K562 (cell line): ENCODE results near the gene SH3BP5L. TPM values are rescaled to one million over a fixed set of nuclear protein-coding genes. Genes with fewer than 3 reads are reported as not detected.

Source experiments
- CBFA2T3 ChIP-seq: fragments of 450-650 bp; IDR thresholded peaks from 2 replicates; pipeline ENCODE4 v1.6.1; 2017
- CHD1 ChIP-seq: fragments of 200-600 bp; sonication (generic); IDR thresholded peaks from one replicate; pipeline ENCODE4 v1.6.1; 2012; ENCODE audit warnings: mild to moderate bottlenecking, moderate library complexity, low read length, inconsistent platforms
- CREB3L1 ChIP-seq: fragments of 450-650 bp; IDR thresholded peaks from 2 replicates; pipeline ENCODE4 v1.6.1; 2014; ENCODE audit warnings: low read depth, mild to moderate bottlenecking, moderate library complexity, borderline replicate concordance
- KDM5B ChIP-seq: fragments of 200-600 bp; sonication (generic); IDR thresholded peaks from 2 replicates; pipeline ENCODE4 v1.6.1; 2012; ENCODE audit warnings: low read depth, mild to moderate bottlenecking, moderate library complexity, low read length, control low read depth, inconsistent platforms; ENCODE audit not compliant: insufficient replicate concordance
- MBD2 ChIP-seq: sonication (generic); IDR thresholded peaks from 2 replicates; pipeline ENCODE4 v1.6.1; 2016; ENCODE audit warnings: low read depth, borderline replicate concordance
- NR2C2 ChIP-seq, 2 experiments: fragments of 200-800 bp in 1 of 2; sonication (Bioruptor generic) in 1 of 2; sonication (generic) in 1 of 2; formaldehyde crosslinking in 1 of 2; IDR thresholded peaks; 2 replicates each; pipeline versions ENCODE4 v1.6.1 to v1.8.0; 2016 to 2022; ENCODE audit warnings: mild to moderate bottlenecking in 1 of 2, missing compliant biosample characterization in 1 of 2, missing genetic modification characterization in 1 of 2, missing genetic modification reagents in 1 of 2
- RFX5 ChIP-seq: IDR thresholded peaks from 2 replicates; pipeline ENCODE4 v1.6.1; 2011; ENCODE audit warnings: low read depth, mild to moderate bottlenecking, improper control_type of control experiment, low read length
- RNF2 ChIP-seq: sonication (generic); IDR thresholded peaks from 2 replicates; pipeline ENCODE4 v1.6.1; 2016
- SMARCE1 ChIP-seq: fragments of 450-650 bp; IDR thresholded peaks from 2 replicates; pipeline ENCODE4 v1.7.1; 2016; ENCODE audit warnings: mild to moderate bottlenecking
- STAT5B ChIP-seq: fragments of 250-450 bp; sonication (Bioruptor Pico); IDR thresholded peaks from 2 replicates; pipeline ENCODE4 v1.8.0; 2021; ENCODE audit warnings: mild to moderate bottlenecking, inconsistent platforms
- TBP ChIP-seq: optimal IDR thresholded peaks from 2 replicates; pipeline ENCODE3; 2011; ENCODE audit warnings: low read depth, low read length, improper control_type of control experiment
- TCF7 ChIP-seq: sonication (generic); IDR thresholded peaks from 2 replicates; pipeline ENCODE4 v1.6.1; 2016; ENCODE audit warnings: antibody characterized with exemption, borderline replicate concordance
- VEZF1 ChIP-seq: fragments of 200-800 bp; sonication (Bioruptor generic); IDR thresholded peaks from 2 replicates; pipeline ENCODE4 v1.6.1; 2017; ENCODE audit warnings: missing genetic modification characterization, missing compliant biosample characterization
- ZNF766 ChIP-seq: fragments of 200-800 bp; sonication (Bioruptor generic); conservative IDR thresholded peaks from 2 replicates; pipeline ENCODE4 v1.6.1; 2016; ENCODE audit warnings: missing genetic modification characterization, missing compliant biosample characterization
- polyA plus RNA-seq, 8 experiments: library from polyadenylated mRNA; depleted of rRNA in 4 of 8; stranded (reverse) in 5 of 8; unstranded in 3 of 8; fragments of >200 nt; fragmentation: Nextera tagmentation in 2 of 8; fragmentation: Illumina TruSeq in 1 of 8; extraction: Ambion mirVana in 2 of 8; extraction: Trizol in 1 of 8; gene quantifications; 2 replicates each; pipeline versions ENCODE4 v1.2.1 to v1.2.3, GENCODE V29; 2011 to 2014; ENCODE audit warnings: inconsistent platforms in 1 of 8, missing spikeins in 1 of 8
- total RNA-seq, 7 experiments: library from RNA; depleted of rRNA in 6 of 7; stranded (reverse); fragments of >200 nt in 6 of 7; fragmentation: Illumina TruSeq in 2 of 7; extraction: Trizol in 2 of 7; gene quantifications; 2 replicates each; pipeline versions ENCODE4 v1.2.1 to v1.2.3, GENCODE V29; 2011 to 2021; ENCODE audit warnings: low replicate concordance in 1 of 7
- TF ChIP-seq, protein P1 (sequence below), 2 experiments: fragments of 450-650 bp; formaldehyde crosslinking in 1 of 2; IDR thresholded peaks; 2 replicates each; pipeline versions ENCODE4 v1.4.0 to v1.6.1; 2014 to 2020; ENCODE audit warnings: mild to moderate bottlenecking in 2 of 2, borderline replicate concordance in 1 of 2, low read depth in 1 of 2
- TF ChIP-seq, protein P2 (sequence below): fragments of 250-450 bp; sonication (Bioruptor Pico); IDR thresholded peaks from 2 replicates; pipeline ENCODE4 v1.6.1; 2021; ENCODE audit warnings: mild to moderate bottlenecking

Gene SH3BP5L
- total and polyA plus RNA-seq, 9 of the 15 experiments (the other 6 are each of a cell fraction or from before 2014, with no cell fraction given): 1.9 to 26.5 (median 15.8) TPM

DNA sequence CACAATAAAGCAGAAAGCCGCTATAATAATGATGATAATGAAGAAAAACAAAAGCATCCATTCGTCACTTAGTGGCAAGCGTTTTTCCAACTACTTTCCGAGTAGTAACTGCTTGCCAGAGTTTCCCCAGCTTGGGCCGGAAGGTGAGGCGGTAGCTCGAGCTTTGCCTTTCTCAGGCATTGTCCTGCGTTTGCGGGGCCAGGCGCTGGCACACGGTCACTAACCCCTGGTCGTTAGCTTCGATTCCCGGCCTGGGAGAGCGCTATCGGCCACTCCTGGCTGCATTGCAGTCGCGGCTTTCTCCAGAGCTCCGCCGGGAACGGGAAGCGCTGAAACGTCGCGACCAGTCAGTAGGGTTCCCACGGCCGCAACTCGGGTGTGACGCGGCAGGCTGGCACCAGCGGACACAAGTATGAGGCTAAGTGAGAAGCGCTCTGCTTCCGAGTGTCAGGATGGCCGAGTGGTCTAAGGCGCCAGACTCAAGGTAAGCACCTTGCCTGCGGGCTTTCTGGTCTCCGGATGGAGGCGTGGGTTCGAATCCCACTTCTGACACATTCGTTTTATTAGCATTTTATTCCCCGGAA lies 47.8 kb upstream of the SH3BP5L start (continued):
- TF ChIP-seq, protein P1, sequence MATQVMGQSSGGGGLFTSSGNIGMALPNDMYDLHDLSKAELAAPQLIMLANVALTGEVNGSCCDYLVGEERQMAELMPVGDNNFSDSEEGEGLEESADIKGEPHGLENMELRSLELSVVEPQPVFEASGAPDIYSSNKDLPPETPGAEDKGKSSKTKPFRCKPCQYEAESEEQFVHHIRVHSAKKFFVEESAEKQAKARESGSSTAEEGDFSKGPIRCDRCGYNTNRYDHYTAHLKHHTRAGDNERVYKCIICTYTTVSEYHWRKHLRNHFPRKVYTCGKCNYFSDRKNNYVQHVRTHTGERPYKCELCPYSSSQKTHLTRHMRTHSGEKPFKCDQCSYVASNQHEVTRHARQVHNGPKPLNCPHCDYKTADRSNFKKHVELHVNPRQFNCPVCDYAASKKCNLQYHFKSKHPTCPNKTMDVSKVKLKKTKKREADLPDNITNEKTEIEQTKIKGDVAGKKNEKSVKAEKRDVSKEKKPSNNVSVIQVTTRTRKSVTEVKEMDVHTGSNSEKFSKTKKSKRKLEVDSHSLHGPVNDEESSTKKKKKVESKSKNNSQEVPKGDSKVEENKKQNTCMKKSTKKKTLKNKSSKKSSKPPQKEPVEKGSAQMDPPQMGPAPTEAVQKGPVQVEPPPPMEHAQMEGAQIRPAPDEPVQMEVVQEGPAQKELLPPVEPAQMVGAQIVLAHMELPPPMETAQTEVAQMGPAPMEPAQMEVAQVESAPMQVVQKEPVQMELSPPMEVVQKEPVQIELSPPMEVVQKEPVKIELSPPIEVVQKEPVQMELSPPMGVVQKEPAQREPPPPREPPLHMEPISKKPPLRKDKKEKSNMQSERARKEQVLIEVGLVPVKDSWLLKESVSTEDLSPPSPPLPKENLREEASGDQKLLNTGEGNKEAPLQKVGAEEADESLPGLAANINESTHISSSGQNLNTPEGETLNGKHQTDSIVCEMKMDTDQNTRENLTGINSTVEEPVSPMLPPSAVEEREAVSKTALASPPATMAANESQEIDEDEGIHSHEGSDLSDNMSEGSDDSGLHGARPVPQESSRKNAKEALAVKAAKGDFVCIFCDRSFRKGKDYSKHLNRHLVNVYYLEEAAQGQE (IDR thresholded peaks at IDR 0.05; ENCODE audit: borderline replicate concordance): no peak
- TF ChIP-seq, protein P1 (CRISPR knock-in tag; IDR thresholded peaks at IDR 0.05; ENCODE audit: low read depth): 0 out of 2 replicates have a peak, but pooled peaks have one; percentile 21
- peak; percentile 75; the same call in 1 of the 2 replicates for TF ChIP-seq ZNF766 (CRISPR knock-in tag)
- TF ChIP-seq STAT5B (CRISPR knock-in tag): no peak
- peak; percentile 71 for TF ChIP-seq KDM5B
- TF ChIP-seq, protein P2, sequence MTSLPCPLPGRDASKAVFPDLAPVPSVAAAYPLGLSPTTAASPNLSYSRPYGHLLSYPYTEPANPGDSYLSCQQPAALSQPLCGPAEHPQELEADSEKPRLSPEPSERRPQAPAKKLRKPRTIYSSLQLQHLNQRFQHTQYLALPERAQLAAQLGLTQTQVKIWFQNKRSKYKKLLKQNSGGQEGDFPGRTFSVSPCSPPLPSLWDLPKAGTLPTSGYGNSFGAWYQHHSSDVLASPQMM (CRISPR knock-in tag): no peak
- no peak for TF ChIP-seq RFX5
- 0 out of 2 replicates have a peak, but pooled peaks have one; percentile 24 for TF ChIP-seq MBD2
- no peak for TF ChIP-seq CHD1
- peak; percentile 95 for TF ChIP-seq TBP
- TF ChIP-seq NR2C2 (CRISPR knock-in tag; IDR thresholded peaks at IDR 0.05): no peak
- peak; percentile 67; the same call in 1 of the 2 replicates for TF ChIP-seq NR2C2 (tag; IDR thresholded peaks at IDR 0.05)
- 0 out of 2 replicates have a peak, but pooled peaks have one; percentile 1 for TF ChIP-seq CBFA2T3
- peak; percentile 73; the same call in 1 of the 2 replicates for TF ChIP-seq CREB3L1
- TF ChIP-seq RNF2: peak; percentile 67
- TF ChIP-seq VEZF1 (CRISPR knock-in tag): 0 out of 2 replicates have a peak, but pooled peaks have one; percentile 4
- TF ChIP-seq SMARCE1: peak; percentile 61
- TF ChIP-seq TCF7: 0 out of 2 replicates have a peak, but pooled peaks have one; percentile 11
